Stimulated activated CD4-positive, alpha-beta T cell treated with anti-CD3 and anti-CD28 coated beads, Interleukin-1b, Interleukin-23, amount 100 ng/mL, for 24 hours (primary cell): ENCODE results near the gene SYNJ2.

Experiments
- DNase-seq, 4 experiments: peaks; one replicate each; pipeline ENCODE4 v3.0.0-alpha.2; 2020; ENCODE audit warnings: low read depth in 4 of 4, low spot score in 1 of 4

SYNJ2 gene

GRCh38 chr6:158057213-158057987 lies 75.7 kb downstream of the SYNJ2 start:
- peak in 3 of 4 experiments; percentile 11 to 54 (median 27) for DNase-seq

GRCh38 chr6:158058171-158058651 lies 76.5 kb downstream of the SYNJ2 start:
- DNase-seq, result no peak

- no peak for DNase-seq
These were observed 77.4 kb downstream of the SYNJ2 start for GRCh38 chr6:158059108-158059507.

- no peak for DNase-seq
These were observed 79.0 kb downstream of the SYNJ2 start for GRCh38 chr6:158060455-158061360.

- no peak for DNase-seq
These were observed 79.7 kb downstream of the SYNJ2 start for GRCh38 chr6:158061361-158061708.

- no peak for DNase-seq
These were observed 80.2 kb downstream of the SYNJ2 start for GRCh38 chr6:158061709-158062461.

GRCh38 chr6:158063736-158064135 lies 82.1 kb downstream of the SYNJ2 start:
- no peak for DNase-seq

- no peak for DNase-seq
These were observed 83.1 kb downstream of the SYNJ2 start for GRCh38 chr6:158064725-158065251.

GRCh38 chr6:158066136-158066781 lies 84.6 kb downstream of the SYNJ2 start:
- DNase-seq, result no peak

GRCh38 chr6:158067436-158068015 lies 85.9 kb downstream of the SYNJ2 start:
- DNase-seq, result no peak

- DNase-seq, result no peak
These were observed 86.7 kb downstream of the SYNJ2 start for GRCh38 chr6:158068156-158068892.

GRCh38 chr6:158068893-158069799 lies 87.5 kb downstream of the SYNJ2 start:
- DNase-seq, result no peak

- no peak for DNase-seq
These were observed 88.1 kb downstream of the SYNJ2 start for GRCh38 chr6:158069800-158070195.

- DNase-seq, result no peak
These were observed 88.8 kb downstream of the SYNJ2 start for GRCh38 chr6:158070513-158070912.

GRCh38 chr6:158071121-158072082 lies 89.7 kb downstream of the SYNJ2 start:
- DNase-seq, result no peak

- peak; percentile 48 to 56 (median 50) for DNase-seq
These were observed 90.5 kb downstream of the SYNJ2 start for GRCh38 chr6:158072083-158072721.

GRCh38 chr6:158073776-158074175 lies 92.1 kb downstream of the SYNJ2 start:
- no peak for DNase-seq
